C4-2B (cell line): Measurements from ENCODE around the gene DNAJC25.

Experiments used
- ZFX ChIP-seq: fragments of 450-650 bp; IDR thresholded peaks from 2 replicates; pipeline ENCODE4 v1.6.1; 2017
- TF ChIP-seq, protein P1 (sequence below): fragments of 450-650 bp; conservative IDR thresholded peaks from 2 replicates; pipeline ENCODE4 v1.5.1; 2017; ENCODE audit warnings: mild to moderate bottlenecking

DNA sequence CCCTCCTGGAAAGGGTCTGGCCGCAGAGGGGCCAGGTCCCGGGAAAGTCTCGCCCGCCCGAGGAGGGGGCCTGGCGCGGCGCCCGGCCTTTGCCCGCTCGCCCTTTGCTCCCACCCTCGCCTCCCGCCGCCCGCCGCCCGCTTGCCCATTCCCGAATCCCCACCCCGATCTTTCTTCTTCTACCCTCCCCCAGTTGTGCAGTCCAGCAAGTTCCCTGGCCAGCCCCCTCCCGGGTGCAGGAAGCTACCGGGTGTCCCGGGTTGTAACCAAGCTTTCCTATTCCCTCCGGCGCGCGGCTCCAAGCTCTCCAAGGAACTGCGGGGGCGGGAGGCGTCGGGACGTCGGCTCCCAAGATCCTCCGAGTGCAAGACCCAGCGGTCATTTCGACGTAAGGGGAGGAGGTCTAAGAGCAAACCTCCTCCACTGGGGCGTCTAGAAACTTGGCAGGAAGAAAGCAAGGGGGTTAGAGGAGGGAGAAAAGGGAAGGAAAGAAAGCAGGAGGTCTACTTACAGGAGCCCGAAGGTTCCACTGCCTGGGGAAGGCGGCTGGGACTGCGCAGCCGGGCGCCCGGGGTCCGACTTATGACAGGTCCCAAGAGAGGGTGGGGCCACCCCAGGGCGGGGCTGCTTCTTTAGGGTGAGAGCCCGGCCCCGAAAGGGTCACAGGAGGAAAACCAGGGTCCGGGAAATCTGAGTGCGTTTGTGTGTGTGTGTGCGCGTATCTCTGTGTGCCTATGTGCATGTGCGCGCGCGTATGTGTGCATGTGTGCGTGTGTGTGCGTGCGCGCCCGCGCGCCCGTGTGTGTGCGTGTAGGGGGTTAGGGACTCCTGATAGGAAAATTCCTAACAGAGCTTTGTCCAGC is 31.8 kb upstream of the DNAJC25 start, which contains the start of gene PTGR1:
- TF ChIP-seq, protein P1, sequence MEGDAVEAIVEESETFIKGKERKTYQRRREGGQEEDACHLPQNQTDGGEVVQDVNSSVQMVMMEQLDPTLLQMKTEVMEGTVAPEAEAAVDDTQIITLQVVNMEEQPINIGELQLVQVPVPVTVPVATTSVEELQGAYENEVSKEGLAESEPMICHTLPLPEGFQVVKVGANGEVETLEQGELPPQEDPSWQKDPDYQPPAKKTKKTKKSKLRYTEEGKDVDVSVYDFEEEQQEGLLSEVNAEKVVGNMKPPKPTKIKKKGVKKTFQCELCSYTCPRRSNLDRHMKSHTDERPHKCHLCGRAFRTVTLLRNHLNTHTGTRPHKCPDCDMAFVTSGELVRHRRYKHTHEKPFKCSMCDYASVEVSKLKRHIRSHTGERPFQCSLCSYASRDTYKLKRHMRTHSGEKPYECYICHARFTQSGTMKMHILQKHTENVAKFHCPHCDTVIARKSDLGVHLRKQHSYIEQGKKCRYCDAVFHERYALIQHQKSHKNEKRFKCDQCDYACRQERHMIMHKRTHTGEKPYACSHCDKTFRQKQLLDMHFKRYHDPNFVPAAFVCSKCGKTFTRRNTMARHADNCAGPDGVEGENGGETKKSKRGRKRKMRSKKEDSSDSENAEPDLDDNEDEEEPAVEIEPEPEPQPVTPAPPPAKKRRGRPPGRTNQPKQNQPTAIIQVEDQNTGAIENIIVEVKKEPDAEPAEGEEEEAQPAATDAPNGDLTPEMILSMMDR: no peak
- TF ChIP-seq ZFX: no peak
